Stimulated activated CD8-positive, alpha-beta memory T cell treated with anti-CD3 and anti-CD28 coated beads, Interleukin-15, amount 100 ng/mL, for 48 hours (primary cell): ENCODE data around the gene COLGALT1.
"Not testable (repeated sequence)": the region's sequence is repeated elsewhere in the genome, so short reads cannot be mapped to it uniquely, and the experiment has no call there.

ENCODE experiments used
- DNase-seq, 2 donors: peaks; one replicate each; pipeline ENCODE4 v3.0.0-alpha.2; 2020; ENCODE audit warnings: low read depth in 2 of 2

The COLGALT1 gene

DNA sequence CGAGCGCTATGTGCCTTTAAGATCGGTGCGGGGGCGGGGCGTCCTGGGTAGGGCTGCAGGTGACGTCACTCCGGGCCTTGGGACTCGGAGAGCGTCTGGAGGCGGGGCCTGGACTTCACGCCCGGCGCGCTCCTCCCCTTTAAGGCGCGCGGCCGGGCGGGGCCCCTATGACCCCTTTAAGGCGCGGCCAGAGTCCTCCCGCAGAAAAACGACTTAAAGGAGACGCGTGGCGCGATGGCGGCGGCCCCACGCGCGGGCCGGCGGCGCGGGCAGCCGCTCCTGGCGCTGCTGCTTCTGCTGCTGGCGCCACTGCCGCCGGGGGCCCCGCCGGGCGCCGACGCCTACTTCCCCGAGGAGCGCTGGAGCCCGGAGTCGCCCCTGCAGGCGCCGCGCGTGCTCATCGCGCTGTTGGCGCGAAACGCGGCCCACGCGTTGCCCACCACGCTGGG is at the start of gene COLGALT1:
COLGALT1 (plus strand) TSS at position 170 of the 449 bp plus-strand sequence; CDS start at position 235, 65 bp downstream.
- peak; percentile 97 to 98 for DNase-seq

GRCh38 chr19:17506745-17507144 is 48.7 kb upstream of the COLGALT1 start:
- no peak for DNase-seq

GRCh38 chr19:17508558-17508933 is 46.9 kb upstream of the COLGALT1 start:
- DNase-seq = not testable (repeated sequence)

DNA sequence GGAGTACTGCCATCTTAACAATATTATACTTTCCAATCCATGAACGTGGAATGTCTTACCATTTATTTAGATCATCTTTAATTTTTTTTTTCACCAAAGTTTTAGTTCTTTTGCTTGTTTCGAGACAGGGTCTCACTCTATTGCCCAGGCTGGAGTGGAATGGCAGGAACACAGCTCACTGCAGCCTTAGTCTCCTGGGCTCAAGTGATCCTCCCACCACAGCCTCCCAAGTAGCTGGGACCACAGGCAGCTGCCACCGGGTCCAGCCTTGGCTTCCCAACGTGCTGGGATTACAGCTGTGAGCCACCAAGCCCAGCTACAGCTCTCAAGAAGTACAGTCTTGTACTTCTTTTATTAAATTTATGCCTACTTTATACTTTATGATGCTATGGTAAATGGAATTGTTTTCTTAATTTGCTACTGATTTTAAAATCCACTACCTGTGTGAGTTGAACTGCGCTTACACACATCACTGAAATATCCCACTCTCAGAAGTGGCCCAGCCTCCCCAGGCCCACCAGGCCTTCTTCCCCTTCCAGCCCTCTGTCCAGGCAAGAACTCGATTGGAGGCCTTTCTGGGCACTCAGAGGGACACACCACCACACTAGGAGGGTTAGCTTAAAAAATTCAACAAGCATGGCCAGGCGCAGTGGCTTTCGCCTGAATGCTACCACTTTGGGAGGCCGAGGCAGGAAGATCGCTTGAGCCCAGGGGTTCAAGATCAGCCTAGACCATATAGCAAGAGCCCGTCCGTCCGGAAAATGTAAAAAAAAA is 45.0 kb upstream of the COLGALT1 start:
- no peak for DNase-seq

DNA sequence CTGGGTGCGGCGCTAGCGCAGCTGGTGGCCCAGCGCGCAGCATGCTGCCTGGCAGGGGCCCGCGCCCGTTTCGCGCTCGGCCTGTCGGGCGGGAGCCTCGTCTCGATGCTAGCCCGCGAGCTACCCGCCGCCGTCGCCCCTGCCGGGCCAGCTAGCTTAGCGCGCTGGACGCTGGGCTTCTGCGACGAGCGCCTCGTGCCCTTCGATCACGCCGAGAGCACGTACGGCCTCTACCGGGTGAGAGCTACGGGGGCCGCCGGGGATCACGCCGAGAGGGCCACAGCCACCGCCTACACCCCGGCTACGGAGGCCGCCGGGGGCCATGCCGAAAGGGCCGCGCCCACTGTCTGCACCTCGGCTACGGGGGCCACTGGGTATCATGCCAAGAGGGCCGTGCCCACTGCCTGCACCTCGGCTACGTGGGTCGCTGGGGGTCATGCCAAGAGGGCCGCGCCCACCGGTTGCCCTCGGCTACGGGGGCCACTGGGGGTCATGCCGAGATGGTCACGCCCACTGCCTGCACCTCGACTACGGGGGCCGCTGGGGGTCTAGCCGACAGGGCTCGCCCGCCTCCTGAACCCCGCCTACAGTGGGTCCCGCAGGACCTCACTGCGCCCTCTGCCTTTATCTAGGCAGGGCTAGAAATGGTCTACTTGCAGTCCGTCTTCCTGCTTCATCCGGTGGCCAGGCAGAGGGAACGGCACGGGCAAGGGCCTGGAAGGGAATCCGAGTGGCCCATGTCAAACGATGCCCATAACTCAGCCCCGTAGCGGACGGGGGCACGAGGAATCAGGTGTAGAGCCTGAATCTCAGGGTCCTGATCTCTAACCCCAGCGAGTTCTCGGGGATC is 43.5 kb upstream of the COLGALT1 start:
- peak; percentile 81 to 91 for DNase-seq

DNA sequence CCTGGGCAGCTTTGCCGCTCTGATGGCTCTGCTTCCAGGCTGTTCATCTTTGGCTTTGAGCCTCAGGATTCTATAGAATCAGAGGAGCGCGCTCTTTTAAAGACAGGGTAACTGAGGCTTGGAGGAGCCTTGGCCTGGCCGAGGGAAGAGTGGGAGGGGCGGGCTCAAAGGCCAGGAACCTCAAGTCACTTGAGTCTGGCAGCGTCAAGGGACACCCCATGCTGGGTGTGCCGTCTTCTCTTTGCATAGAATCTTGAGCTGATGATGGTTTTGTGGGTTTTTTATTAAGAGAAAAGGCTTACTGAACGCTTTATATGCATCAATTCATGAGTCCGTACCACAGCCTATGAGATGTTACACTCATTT is 42.9 kb upstream of the COLGALT1 start:
- no peak for DNase-seq

GRCh38 chr19:17515408-17516149 is 39.9 kb upstream of the COLGALT1 start:
- DNase-seq = no peak

- DNase-seq = no peak
These were observed 37.6 kb upstream of the COLGALT1 start for GRCh38 chr19:17517898-17518297.

GRCh38 chr19:17518654-17519053 is 36.8 kb upstream of the COLGALT1 start:
- not testable (repeated sequence) for DNase-seq

GRCh38 chr19:17519967-17520366 is 35.5 kb upstream of the COLGALT1 start:
- no peak for DNase-seq

- DNase-seq = no peak
These were observed 34.6 kb upstream of the COLGALT1 start for GRCh38 chr19:17520865-17521264.

GRCh38 chr19:17522988-17523872 is 32.2 kb upstream of the COLGALT1 start:
- peak; percentile 61 to 71 for DNase-seq

GRCh38 chr19:17524651-17525050 is 30.8 kb upstream of the COLGALT1 start:
- no peak for DNase-seq

DNA sequence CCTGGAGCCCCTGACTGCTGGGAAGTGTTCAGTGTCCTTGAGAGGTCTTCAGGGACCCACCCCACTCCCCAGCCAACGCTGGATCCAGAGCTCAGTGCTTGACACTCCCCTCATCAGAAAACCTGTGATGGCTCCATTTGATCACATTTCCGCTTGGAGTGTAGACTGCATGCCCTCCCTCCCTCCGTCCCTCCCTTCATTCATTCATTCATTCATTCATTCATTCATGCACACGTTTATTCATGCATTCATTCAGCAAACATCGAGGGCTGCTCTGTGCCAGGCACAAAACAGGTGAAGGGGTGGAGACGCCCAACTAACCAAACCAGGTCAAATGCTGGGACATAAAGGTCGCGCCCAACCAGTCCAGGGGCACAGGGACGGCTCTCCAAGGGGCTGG is 30.3 kb upstream of the COLGALT1 start:
- DNase-seq = no peak

- no peak for DNase-seq
These were observed 28.5 kb upstream of the COLGALT1 start for GRCh38 chr19:17526922-17527321.

- DNase-seq = no peak
These were observed 28.1 kb upstream of the COLGALT1 start for GRCh38 chr19:17527326-17527725.

DNA sequence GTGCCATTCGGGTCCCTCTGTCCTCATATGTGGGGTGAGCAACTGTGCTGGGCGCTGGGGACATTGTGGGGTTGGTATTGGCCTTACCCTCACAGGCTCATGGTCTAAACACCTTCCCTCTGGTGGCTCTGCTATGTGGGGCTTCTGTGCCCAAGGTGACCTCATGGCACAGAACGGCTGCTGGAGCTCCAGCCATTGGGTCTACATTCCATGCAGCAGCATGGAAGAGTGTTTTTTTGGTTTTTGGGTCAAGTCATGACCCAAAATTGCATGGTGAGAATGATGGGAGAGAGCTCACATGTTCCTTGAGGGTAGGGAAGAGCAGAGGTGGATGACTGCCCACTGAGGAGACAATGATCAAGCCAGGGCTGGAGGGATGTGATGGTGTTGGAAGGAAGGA is 26.8 kb upstream of the COLGALT1 start:
- no peak for DNase-seq

- DNase-seq = no peak
These were observed 25.9 kb upstream of the COLGALT1 start for GRCh38 chr19:17529239-17530158.

GRCh38 chr19:17530586-17530985 is 24.9 kb upstream of the COLGALT1 start:
- no peak for DNase-seq

DNA sequence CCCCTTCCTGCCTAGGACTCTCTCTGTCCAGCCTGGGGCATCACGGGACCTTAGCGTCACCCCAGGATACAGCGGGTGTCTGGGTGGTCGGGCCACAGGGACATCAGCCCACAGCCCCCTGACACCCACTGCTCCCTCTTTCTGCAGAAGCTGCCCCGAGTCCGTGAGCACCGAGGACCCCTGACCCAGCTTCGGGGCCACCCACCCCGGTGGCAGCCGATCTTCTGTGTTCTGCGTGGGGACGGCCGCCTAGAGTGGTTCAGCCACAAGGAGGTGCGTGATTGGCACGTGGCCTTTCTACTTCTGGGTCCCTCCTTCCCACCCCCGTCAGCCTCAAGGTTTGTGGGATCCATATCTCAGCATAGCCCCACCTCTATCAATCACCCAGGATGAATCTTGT is 23.3 kb upstream of the COLGALT1 start:
- DNase-seq = no peak
